GM18498 (cell line): Measurements from ENCODE around the gene DEAF1.

ENCODE experiments used
- ATAC-seq: cut with Tn5 transposase; IDR thresholded peaks from one replicate; pipeline ENCODE4 v1.9.1; 2021; ENCODE audit warnings: mild to moderate bottlenecking, moderate library complexity; ENCODE audit not compliant: unreplicated experiment

Gene DEAF1

DNA sequence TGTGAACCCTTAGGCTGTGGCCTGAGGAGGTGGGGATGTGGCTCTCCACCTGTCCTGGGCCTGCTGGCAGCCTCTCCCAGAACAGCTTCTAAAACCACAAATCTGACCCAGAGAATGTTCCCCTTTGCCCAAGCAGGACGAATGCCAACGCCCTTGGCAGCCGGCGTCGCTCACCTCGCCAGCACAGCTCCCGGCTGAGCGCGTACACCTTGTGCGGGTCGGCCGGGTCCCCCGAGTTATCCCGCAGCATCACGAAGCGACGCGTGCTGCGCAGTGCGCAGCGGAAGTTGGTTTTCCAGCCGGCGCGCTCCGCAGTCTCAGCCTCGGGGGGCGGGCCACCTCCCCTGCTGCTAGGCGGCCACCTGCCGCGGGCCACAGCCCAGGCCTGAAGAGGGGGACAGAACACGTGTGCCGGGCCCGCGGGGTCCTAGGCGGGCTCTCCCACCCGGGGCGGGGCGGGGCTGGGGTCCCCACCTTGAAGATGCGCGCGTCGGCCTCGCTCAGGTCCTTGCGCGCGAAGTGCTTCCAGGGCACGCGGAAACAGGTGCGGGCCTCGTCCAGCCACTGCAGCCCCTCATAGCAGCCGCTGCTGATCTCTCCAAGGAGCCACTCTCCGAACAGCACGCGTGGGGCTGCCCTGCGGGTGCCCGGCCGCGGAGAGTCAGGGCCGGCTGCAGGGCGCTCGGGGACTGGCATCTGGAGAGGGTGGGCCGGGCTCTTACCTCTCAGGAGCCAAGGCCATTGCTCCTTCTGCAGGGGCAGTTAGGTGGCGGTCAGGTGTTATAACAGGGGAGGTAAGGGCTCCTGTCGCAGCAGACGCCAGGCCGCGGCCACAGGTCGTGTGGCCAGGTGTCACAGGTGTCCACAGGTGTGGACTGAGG is 80.2 kb downstream of the DEAF1 start:
- ATAC-seq, result peak; percentile 0

DNA sequence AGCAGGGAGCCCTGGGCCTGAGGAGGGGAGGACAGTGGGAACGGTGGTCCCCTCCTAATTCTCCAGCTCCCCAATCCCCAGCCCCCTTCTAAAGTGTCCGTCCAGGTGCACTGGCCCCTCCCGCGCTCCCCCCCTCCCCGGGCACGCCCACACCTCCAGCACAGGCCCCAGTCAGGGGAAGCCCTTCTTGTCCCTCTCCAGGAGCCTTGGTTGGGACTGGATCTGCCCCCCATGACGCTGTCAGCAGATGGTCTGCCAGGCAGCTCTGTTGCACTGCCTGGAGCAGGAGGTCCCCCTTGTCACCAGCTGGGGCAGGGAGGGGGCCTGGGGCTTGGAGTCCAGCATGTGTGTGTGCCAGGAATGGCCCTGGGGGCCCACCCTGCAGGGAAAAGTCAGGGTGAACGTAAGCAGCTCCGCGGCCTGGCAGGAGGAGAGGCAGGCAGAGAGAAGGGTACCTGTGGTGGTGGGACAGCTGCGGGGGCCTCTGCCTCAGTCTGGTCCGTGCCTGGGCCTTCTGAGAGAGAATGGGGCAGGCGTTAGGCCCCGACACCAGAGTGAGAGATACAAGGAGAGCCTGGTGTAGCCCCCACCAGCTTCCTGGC is 80.9 kb downstream of the DEAF1 start:
- no peak for ATAC-seq

DNA sequence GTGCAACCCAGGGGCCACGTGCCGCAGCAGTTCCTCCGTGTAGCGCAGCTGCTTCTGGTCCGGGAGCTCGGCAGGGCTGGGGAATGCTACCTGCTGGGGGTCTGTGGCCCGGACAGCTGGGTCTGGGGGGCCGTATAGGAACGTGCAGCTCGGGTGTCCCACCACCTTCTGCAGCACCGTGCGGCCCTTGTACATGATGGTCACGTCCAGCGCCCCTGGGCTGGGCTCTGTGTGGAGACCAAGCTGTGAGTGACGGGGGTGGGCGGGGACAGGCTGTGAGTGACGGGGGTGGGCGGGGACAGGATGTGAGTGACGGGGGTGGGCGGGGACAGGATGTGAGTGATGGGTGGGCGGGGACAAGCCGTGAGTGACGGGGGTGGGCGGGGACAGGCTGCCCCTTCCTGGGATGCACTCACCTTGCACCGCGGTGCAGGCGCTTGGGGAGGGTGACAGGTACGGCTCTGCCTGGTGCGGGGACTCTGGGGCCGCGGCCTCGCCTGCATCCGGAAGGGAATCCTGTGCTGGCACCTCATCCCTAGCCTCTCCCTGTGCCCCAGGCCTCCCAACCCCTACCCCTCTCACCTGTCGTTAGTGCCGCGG is 81.6 kb downstream of the DEAF1 start:
- no peak for ATAC-seq

DNA sequence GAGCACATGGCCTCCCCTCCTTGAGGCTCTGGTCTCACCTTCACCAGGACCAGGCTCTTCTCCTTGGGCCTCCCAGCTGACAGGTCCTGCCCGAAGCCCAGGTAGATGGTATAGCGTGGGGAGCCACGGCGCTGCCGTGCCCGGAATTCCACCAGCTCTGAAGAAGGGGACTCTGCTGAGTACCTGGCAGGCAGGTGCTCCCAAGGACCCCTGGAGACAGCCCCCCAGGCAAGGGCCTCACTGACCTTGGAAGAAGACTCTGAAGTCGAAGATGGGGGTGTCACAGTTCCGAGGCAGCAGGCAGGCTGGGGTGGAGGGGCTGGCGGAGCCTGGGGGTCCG is 82.1 kb downstream of the DEAF1 start:
- no peak for ATAC-seq

DNA sequence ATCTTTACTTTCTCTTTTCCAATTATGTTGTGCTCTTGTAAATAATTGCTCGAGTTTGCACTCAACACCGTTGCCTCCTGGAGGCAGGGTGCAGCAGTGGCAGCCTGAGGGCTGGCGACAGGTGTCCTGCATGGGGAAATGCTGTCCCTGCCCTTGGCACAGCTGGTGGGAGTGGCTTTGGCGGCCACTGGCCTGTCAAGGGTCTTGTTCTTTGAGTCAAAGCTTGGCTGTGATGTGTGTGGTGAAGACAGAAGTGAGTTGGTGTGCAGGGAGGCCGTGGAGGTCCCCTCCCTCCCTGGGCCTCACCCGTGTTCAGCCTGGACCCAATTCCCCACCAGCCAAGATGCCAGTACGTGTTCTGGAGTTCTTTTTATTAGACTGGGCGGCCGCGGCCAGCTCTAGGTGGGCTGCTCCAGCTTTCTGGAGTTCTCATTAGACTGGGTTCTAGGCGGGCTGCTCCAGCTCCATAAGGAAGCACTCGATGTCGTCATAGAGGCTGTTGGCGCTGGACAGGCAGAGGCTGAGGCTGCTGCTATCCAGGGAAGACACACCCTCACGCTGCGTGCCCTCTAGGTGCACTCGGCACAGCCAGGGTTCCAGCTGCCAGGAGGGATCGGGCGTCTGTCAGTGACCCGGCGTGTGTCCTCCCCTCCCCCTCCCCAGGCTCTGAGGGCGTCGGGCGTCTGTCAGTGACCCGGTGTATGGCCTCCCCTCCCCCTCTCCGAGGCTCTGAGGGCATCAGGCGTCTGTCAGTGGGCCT is 82.6 kb downstream of the DEAF1 start:
- no peak for ATAC-seq

DNA sequence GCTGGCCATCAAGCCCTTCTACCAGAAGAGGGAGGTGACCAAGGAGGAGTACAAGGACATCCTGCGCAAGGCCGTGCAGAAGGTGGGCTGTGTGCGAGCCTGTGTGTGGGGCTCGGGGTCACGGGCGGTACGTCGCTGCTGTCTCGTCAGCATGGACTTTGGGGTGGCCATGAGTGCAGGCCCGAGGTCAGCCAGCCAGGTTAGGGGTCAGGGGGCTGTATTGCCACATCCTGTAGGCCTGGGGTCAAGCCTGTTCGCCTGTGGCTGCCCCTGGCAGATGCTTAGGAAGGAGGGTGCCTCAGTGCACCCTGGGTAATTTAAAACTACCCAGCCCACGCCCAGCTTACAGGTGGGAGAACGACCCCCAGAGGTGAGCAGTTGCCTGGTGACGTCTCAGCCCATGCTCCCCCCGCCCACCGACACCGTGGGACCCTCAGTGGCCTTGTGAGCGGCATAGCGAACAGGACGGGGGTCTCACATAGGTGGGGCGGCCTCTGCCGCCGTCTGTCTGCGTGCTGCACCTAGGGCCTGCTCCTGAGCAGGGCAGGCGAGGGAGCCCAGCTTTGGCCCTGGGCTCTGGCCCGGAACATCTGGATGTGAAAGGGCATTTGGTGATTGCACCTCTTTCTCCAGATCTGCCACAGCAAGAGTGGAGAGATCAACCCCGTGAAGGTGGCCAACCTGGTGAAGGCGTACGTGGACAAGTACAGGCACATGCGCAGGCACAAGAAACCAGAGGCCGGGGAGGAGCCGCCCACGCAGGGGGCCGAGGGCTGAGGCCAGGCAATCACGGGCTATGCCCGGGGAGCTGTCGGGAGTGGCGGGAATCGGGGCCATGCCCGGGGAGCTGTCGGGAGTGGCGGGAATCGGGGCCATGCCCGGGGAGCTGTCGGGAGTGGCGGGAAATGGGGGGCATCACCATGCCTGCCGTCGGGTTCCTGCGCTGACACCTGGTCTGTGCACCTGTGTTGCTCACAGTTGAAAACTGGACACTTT is 83.7 kb downstream of the DEAF1 start:
- ATAC-seq, result no peak

DNA sequence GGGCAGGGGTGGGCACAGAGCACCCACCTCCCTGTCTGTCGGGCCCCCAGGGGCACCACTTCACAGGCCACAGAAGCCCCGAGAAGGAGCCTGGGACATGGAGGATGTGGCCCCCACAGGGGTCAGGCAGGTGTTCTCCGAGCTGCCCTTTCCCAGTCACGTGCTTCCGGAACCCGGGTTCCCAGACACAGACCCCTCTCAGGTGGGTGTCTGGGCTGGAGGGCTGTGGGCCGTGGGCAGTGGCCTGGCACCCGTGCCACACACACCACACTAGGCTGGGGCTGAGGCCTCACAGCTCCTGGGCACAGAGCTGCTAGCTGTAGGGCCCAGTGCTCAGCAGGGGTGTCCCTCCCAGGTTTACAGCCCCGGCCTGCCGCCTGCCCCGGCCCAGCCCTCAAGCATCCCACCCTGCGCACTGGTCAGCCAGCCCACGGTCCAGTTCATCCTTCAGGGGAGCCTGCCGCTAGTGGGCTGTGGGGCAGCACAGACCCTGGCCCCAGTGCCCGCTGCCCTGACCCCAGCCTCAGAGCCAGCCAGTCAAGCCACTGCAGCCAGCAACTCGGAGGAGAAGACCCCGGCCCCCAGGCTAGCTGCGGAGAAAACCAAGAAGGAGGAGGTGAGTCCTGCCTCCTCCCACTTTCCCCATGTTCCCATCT is 84.7 kb downstream of the DEAF1 start:
- no peak for ATAC-seq

DNA sequence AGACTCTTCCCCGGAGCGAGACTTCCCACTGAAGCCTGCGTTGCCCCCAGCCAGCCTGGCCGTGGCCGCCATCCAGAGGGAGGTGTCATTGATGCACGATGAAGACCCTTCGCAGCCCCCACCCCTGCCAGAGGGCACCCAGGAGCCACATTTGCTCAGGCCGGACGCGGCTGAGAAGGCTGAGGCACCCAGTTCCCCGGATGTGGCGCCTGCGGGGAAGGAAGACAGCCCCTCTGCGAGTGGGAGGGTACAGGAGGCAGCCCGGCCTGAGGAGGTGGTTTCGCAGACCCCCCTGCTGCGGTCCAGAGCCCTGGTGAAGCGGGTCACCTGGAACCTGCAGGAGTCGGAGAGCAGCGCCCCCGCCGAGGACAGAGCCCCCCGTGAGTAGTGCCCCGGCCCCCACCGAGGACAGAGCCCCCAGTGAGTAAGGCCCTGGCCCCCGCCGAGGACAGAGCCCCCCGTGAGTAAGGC is 85.6 kb downstream of the DEAF1 start:
- ATAC-seq, result no peak

DNA sequence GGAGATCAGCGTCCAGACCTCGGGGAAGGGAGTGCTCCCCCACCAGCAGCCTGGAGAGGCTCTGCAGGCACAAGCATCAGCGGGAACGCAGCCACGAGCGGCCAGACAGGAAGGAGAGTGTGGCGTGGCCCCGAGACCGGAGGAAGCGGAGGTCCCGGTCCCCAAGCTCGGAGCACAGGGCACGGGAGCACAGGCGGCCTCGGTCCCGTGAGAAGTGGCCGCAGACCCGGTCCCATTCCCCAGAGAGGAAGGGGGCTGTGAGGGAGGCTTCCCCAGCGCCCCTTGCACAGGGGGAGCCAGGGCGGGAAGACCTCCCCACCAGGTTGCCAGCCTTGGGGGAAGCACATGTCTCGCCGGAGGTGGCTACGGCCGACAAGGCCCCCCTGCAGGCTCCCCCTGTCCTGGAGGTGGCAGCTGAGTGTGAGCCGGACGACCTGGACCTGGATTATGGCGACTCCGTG is 86.2 kb downstream of the DEAF1 start:
- ATAC-seq, result no peak

DNA sequence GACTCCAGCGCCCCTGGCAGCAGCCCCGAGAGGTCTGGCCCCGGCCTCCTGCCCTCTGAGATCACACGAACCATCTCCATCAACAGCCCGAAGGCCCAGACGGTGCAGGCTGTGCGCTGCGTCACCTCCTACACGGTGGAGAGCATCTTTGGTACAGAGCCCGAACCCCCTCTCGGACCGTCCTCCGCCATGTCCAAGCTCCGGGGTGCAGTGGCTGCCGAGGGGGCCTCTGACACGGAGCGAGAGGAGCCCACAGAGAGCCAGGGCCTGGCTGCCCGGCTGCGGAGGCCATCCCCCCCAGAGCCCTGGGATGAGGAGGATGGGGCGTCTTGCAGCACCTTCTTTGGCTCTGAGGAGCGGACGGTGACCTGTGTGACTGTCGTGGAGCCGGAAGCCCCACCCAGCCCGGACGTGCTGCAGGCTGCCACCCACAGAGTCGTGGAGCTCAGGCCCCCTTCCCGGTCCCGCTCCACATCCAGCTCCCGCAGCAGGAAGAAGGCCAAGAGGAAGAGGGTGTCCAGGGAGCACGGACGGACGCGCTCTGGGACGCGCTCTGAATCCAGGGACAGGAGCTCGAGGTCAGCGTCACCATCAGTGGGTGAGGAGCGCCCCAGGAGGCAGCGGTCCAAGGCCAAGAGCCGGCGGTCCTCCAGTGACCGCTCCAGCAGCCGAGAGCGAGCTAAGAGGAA is 86.9 kb downstream of the DEAF1 start:
- no peak for ATAC-seq

DNA sequence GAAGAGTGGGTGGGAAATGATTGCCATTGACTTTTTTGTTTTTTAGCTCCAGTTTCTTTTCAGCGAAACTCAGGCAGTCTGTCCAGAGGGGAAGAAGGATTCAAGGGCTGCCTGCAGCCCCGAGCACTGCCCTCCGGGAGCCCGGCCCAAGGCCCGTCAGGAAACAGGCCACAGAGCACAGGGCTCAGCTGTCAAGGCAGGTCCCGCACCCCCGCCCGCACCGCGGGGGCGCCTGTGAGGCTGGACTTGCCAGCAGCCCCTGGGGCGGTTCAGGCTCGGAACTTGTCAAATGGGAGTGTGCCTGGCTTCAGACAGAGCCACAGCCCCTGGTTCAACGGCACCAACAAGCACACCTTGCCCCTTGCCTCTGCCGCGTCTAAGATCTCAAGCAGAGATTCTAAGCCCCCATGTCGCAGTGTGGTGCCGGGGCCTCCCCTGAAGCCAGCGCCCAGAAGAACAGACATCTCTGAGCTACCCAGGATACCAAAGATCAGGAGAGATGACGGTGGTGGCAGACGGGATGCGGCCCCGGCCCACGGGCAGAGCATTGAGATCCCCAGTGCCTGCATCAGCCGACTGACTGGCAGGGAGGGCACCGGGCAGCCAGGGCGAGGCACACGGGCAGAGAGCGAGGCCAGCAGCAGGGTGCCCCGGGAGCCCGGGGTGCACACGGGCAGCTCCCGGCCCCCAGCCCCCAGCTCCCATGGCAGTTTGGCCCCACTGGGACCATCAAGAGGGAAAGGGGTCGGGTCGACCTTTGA is 87.8 kb downstream of the DEAF1 start:
- no peak for ATAC-seq

DNA sequence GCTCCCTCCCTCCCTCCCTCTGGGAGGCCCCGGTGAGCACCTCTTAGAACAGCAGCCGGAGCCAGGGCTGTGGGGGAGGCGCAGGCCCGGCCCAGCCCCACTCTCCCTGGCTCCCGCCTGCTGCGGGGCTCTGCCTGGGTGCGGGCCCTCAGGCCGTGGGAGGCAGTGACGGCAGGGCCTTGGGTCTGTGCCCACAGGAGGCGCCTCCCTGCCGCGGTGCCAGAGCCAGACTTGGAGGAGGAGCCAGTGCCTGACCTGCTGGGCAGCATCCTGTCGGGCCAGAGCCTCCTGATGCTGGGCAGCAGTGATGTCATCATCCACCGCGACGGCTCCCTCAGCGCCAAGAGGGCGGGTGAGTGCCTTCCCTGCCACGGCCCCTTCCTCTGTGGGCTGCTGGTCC is 88.8 kb downstream of the DEAF1 start:
- no peak for ATAC-seq

DNA sequence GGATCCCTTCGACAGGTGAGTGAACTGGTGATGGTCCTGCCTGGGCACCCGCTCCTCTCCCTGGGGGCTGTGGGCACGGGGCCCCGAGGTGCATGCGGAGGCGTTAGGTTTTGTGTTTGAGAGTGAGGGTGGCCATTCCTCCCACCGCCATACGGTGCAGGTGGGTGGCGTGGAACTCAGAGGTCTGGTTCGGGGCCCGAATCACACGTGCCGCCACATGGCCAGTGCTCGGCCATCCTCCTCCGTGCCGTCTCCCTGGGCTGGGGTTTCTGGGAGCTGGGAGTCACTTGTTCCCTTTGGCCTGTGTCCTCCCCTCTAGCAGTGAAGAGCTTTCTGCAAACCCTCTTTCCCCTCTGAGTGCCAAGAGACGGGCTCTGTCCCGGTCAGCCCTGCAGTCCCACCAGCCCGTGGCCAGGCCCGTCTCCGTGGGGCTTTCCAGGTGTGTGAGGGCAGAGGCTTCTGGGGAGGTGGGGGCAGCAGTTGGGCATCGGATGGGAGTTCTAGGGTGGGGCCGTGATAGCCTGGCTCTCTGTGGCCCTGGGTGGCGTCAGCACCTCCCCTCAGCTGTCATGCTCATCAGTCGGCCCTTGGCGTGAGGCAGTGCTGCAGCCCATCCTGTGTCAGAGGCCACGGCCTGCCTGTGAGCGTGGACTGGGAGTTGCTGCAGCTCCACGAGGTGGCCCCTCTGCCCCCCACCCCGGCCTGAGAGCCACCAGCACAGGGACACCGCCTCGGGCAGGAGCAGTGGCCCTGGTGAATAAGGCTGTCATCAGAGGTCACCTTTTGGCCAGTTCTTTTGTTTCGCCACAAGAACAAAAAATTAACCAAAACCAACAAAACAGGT is 89.5 kb downstream of the DEAF1 start:
- no peak for ATAC-seq

DNA sequence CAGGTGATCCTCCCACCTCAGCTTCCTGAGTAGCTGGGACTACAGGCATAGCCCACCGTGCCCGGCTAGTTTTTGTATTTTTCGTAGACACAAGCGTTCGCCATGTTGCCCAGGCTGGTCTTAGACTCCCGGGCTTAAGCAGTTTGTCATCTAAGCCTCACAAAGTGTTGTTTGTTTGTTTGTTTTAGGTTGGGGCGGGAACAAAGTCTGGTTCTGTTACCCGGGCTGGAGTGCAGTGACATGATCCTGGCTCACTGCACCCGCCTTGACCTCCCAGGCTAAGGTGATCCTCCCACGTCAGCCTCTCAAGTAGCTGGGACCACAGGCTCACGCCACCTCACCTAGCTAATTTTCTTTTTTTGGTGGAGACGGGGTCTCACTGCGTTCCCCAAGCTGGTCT is 91.9 kb downstream of the DEAF1 start:
- no peak for ATAC-seq

DNA sequence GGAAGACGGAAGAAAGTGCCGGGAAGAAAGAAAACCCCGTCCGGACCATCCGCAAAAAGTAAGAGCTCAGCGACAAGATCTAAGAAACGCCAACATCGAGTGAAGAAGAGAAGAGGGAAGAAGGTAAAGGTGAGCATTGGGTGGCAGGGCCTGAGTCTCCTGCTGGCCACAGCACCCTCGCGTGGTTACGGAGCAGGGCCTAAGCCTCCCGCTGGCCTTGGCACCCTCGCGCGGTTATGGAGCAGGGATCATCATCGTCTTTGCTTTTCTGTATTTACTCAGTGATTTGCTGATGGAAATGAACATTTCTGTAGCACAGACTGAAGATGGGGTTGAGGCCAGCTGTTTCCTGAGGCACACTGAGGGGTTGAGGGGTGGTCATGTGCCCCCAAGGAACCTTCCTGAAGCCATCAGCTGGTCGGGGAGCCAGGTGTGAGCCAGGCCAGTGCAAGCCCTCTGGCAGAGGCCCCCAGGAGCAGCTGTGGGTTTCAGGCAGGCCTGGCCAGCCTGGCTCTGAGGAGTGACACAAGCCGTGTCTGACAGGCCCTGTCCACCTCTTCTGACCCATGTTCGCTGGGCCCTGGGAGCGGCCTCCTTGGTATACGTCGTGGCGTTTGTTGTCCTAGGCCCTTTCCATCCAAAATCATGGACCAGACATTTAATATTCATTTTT is 93.3 kb downstream of the DEAF1 start:
- no peak for ATAC-seq

DNA sequence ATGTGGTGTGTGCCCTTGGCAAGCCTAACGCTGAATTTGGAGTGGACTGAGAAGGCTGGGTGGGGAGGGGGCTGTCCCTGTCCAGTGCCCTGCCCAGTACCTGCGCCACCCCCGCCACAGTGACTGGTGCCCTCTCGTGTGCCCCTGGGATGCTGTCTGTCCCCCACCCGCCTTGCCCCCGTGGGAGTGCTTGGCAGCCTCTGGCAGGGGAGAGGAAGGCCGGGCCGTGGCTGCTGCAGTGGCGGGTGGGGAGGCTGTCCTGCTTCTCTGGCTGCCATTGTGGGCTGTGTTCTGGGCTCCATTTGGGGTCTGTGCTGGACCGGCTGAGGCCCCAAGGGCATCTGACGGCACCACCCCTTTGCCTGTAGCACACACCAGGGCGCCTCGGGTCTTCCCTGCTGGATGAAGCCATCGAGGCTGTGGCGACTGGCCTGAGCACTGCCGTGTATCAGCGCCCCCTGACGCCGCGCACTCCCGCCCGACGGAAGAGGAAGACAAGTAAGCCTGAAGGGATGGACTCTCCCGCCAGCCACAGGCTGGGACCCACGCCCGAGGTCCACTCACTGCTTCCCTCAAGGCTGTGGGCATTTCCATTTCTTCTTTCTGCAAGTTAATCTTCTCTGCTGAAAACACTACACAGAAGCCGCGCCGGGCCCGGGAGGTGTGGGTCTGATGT is 96.9 kb downstream of the DEAF1 start:
- no peak for ATAC-seq
